ENCODE measurements around the gene LMX1A. TPM values are rescaled to one million over a fixed set of nuclear protein-coding genes. Genes with fewer than 3 reads are reported as not detected.

The LMX1A gene
- total RNA-seq, 1 donor from 2014 or later, result 1.7 TPM

GRCh38 chr1:165225062-165225461, 131.5 kb downstream of the LMX1A start:
- no peak overlapping the region for H3K4me3 ChIP-seq
- TF ChIP-seq CTCF (IDR thresholded peaks at IDR 0.05), result no peak
- no peaks in the 10 kb centered on the region for H3K36me3 ChIP-seq
- H3K4me1 ChIP-seq, result no peaks in the 10 kb centered on the region
- DNase-seq (ENCODE audit: low spot score in 2 of 2), result no peak
- H3K27ac ChIP-seq, result no peak overlapping the region
- H3K9me3 ChIP-seq, result no peaks in the 10 kb centered on the region
- intact Hi-C loops (cut with DNase I), result no loop called here
- no peaks in the 10 kb centered on the region for H3K27me3 ChIP-seq

- Histone ChIP-seq H3K4me3 (no peak overlapping the region), H3K4me1 (no peaks in the 10 kb centered on the region)
- no peak for TF ChIP-seq CTCF (IDR thresholded peaks at IDR 0.05)
Measured at GRCh38 chr1:165224504-165224903, 132.0 kb downstream of the LMX1A start.

GRCh38 chr1:165222580-165222979, 133.9 kb downstream of the LMX1A start:
- intact Hi-C loops (cut with DNase I), result no loop called here

More at GRCh38 chr1:165224504-165224903, 132.0 kb downstream of the LMX1A start:
- DNase-seq (ENCODE audit: low spot score in 2 of 2), result no peak
- Histone ChIP-seq H3K36me3 (no peaks in the 10 kb centered on the region), H3K27me3 (no peaks in the 10 kb centered on the region), H3K27ac (no peak overlapping the region), H3K9me3 (no peaks in the 10 kb centered on the region)
- intact Hi-C loops (cut with DNase I), result no loop called here

GRCh38 chr1:165218731-165219130, 137.8 kb downstream of the LMX1A start:
- Histone ChIP-seq H3K27me3 (no peaks in the 10 kb centered on the region), H3K4me1 (no peaks in the 10 kb centered on the region), H3K4me3 (no peak overlapping the region), H3K27ac (no peak overlapping the region), H3K36me3 (no peaks in the 10 kb centered on the region), H3K9me3 (no peaks in the 10 kb centered on the region)
- TF ChIP-seq CTCF (IDR thresholded peaks at IDR 0.05), result no peak
- no peak for DNase-seq (ENCODE audit: low spot score in 2 of 2)
- intact Hi-C loops (cut with DNase I), result no loop called here

More at GRCh38 chr1:165222580-165222979, 133.9 kb downstream of the LMX1A start:
- DNase-seq (ENCODE audit: low spot score in 2 of 2), result no peak
- no peaks in the 10 kb centered on the region for H3K36me3 ChIP-seq
- H3K27me3 ChIP-seq, result no peaks in the 10 kb centered on the region
- no peaks in the 10 kb centered on the region for H3K9me3 ChIP-seq
- no peak overlapping the region for H3K4me3 ChIP-seq
- H3K4me1 ChIP-seq, result no peaks in the 10 kb centered on the region
- no peak for TF ChIP-seq CTCF (IDR thresholded peaks at IDR 0.05)
- H3K27ac ChIP-seq, result no peak overlapping the region

- intact Hi-C loops (cut with DNase I), result no loop called here
- H3K4me1 ChIP-seq, result no peaks in the 10 kb centered on the region
- TF ChIP-seq CTCF (IDR thresholded peaks at IDR 0.05), result no peak
- no peak for DNase-seq (ENCODE audit: low spot score in 2 of 2)
- no peaks in the 10 kb centered on the region for H3K36me3 ChIP-seq
- no peak overlapping the region for H3K4me3 ChIP-seq
- H3K27ac ChIP-seq, result no peak overlapping the region
- H3K27me3 ChIP-seq, result no peaks in the 10 kb centered on the region
- no peaks in the 10 kb centered on the region for H3K9me3 ChIP-seq
Measured at GRCh38 chr1:165217958-165218357, 138.6 kb downstream of the LMX1A start.

- intact Hi-C loops (cut with DNase I), result no loop called here
- no peak for TF ChIP-seq CTCF (IDR thresholded peaks at IDR 0.05)
- DNase-seq (ENCODE audit: low spot score in 2 of 2), result no peak
Measured at GRCh38 chr1:165216254-165216653, 140.3 kb downstream of the LMX1A start.

More at GRCh38 chr1:165216254-165216653, 140.3 kb downstream of the LMX1A start:
- no peaks in the 10 kb centered on the region for H3K9me3 ChIP-seq
- no peaks in the 10 kb centered on the region for H3K4me1 ChIP-seq
- H3K4me3 ChIP-seq, result no peak overlapping the region
- H3K27me3 ChIP-seq, result no peaks in the 10 kb centered on the region
- no peaks in the 10 kb centered on the region for H3K36me3 ChIP-seq
- H3K27ac ChIP-seq, result no peak overlapping the region
